GM21825 (cell line): ENCODE measurements around the gene LRRC56.
"Not testable (repeated sequence)": the region's sequence is repeated elsewhere in the genome, so short reads cannot be mapped to it uniquely, and the experiment has no call there.

Experiments used
- ATAC-seq: cut with Tn5 transposase; IDR thresholded peaks from one replicate; pipeline ENCODE4 v1.9.1; 2021; ENCODE audit warnings: mild to moderate bottlenecking, moderate library complexity; ENCODE audit not compliant: unreplicated experiment

Gene LRRC56

GRCh38 chr11:501001-501682 is 36.2 kb upstream of the LRRC56 start:
- ATAC-seq, result no peak

- ATAC-seq, result no peak
These were observed 35.5 kb upstream of the LRRC56 start for GRCh38 chr11:501683-502287.

- ATAC-seq, result no peak
These were observed 34.8 kb upstream of the LRRC56 start for GRCh38 chr11:502288-503178.

- ATAC-seq, result no peak
These were observed 33.9 kb upstream of the LRRC56 start for GRCh38 chr11:503179-503981.

- no peak for ATAC-seq
These were observed 33.0 kb upstream of the LRRC56 start for GRCh38 chr11:504053-504993.

GRCh38 chr11:504994-505344 is 32.4 kb upstream of the LRRC56 start:
- no peak for ATAC-seq

GRCh38 chr11:506238-506994 is 30.9 kb upstream of the LRRC56 start:
- ATAC-seq, result peak; percentile 57

GRCh38 chr11:506995-507726 is 30.2 kb upstream of the LRRC56 start, which contains the start of gene RNH1:
RNH1 (minus strand) TSS chr11:507242; CDS start chr11:502162, 5,080 bp downstream.
- peak; percentile 49 for ATAC-seq

GRCh38 chr11:507727-508515 is 29.4 kb upstream of the LRRC56 start:
- no peak for ATAC-seq

- ATAC-seq, result no peak
These were observed 28.4 kb upstream of the LRRC56 start for GRCh38 chr11:508956-509355.

- no peak for ATAC-seq
These were observed 24.3 kb upstream of the LRRC56 start for GRCh38 chr11:512761-513595.

- no peak for ATAC-seq
These were observed 22.7 kb upstream of the LRRC56 start for GRCh38 chr11:514606-515005.

GRCh38 chr11:515131-515530 is 22.2 kb upstream of the LRRC56 start:
- ATAC-seq, result no peak

- ATAC-seq, result no peak
These were observed 20.9 kb upstream of the LRRC56 start for GRCh38 chr11:516400-516799.

GRCh38 chr11:516918-517685 is 20.2 kb upstream of the LRRC56 start:
- not testable (repeated sequence) for ATAC-seq
